ENCODE data around the gene PCDHGA8. TPM values are rescaled to one million over a fixed set of nuclear protein-coding genes. Genes with fewer than 3 reads are reported as not detected.

The PCDHGA8 gene
- total and polyA plus RNA-seq, 2 of the 13 experiments (the other 11 are each of a cell fraction or from before 2014, with no cell fraction given) = 0.05 to 0.29 TPM

DNA sequence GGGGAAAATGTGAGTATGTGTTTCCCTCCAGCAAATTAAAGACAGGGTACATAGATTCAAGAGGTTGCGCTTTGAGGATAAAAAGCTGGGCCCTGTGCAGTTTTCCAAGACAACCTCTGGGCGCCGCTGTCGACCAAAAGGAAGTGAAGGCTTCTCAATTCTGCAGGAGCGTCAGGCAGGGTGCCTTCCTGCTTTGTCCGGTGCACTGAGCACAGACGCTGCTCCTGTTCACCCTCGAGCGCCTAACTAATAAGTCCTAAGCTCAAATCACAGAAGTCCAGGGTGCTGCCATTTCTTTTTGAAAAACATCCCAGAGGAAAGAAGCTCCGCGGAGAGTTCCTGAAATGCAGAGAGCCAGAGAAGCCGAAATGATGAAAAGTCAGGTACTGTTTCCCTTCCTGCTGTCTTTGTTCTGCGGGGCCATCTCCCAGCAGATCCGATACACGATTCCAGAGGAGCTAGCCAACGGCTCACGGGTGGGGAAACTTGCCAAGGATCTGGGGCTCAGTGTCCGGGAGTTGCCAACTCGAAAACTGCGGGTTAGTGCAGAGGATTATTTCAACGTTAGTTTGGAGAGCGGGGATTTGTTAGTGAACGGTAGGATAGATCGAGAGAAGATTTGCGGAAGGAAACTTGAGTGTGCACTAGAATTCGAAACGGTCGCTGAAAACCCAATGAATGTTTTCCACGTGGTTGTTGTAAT lies 42.4 kb upstream of the PCDHGA8 start, which contains the start of gene PCDHGB1 (continued):
- TF ChIP-seq, protein P1, sequence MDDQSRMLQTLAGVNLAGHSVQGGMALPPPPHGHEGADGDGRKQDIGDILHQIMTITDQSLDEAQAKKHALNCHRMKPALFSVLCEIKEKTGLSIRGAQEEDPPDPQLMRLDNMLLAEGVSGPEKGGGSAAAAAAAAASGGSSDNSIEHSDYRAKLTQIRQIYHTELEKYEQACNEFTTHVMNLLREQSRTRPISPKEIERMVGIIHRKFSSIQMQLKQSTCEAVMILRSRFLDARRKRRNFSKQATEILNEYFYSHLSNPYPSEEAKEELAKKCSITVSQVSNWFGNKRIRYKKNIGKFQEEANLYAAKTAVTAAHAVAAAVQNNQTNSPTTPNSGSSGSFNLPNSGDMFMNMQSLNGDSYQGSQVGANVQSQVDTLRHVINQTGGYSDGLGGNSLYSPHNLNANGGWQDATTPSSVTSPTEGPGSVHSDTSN (CRISPR knock-in tag; IDR thresholded peaks at IDR 0.05; ENCODE audit: borderline replicate concordance) = no peak
- TF ChIP-seq BRCA1 (CRISPR knock-in tag; IDR thresholded peaks at IDR 0.05) (no peak), POLR2G (IDR thresholded peaks at IDR 0.05; ENCODE audit: low read depth, low read length) (peak; percentile 56), ZNF263 (CRISPR knock-in tag; IDR thresholded peaks at IDR 0.05) (no peak), SRF (IDR thresholded peaks at IDR 0.05; ENCODE audit: low read depth, low read length) (peak; percentile 36; the same call in 1 of the 2 replicates), POGZ (CRISPR knock-in tag; IDR thresholded peaks at IDR 0.05) (0 out of 2 replicates have a peak, but pooled peaks have one; percentile 19), KDM2A (CRISPR knock-in tag; IDR thresholded peaks at IDR 0.05; ENCODE audit: borderline replicate concordance, low read depth) (peak; percentile 44; the same call in 1 of the 2 replicates), STAT5B (CRISPR knock-in tag; IDR thresholded peaks at IDR 0.05) (no peak), PRMT3 (CRISPR knock-in tag; IDR thresholded peaks at IDR 0.05; ENCODE audit: borderline replicate concordance, low read depth) (no peak), ZNF136 (CRISPR knock-in tag; IDR thresholded peaks at IDR 0.05; ENCODE audit: low read depth) (no peak), MTF2 (CRISPR knock-in tag; IDR thresholded peaks at IDR 0.05; ENCODE audit: borderline replicate concordance) (no peak)
- TF ChIP-seq, protein P2, sequence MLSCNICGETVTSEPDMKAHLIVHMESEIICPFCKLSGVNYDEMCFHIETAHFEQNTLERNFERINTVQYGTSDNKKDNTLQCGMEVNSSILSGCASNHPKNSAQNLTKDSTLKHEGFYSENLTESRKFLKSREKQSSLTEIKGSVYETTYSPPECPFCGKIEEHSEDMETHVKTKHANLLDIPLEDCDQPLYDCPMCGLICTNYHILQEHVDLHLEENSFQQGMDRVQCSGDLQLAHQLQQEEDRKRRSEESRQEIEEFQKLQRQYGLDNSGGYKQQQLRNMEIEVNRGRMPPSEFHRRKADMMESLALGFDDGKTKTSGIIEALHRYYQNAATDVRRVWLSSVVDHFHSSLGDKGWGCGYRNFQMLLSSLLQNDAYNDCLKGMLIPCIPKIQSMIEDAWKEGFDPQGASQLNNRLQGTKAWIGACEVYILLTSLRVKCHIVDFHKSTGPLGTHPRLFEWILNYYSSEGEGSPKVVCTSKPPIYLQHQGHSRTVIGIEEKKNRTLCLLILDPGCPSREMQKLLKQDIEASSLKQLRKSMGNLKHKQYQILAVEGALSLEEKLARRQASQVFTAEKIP (CRISPR knock-in tag; IDR thresholded peaks at IDR 0.05; ENCODE audit: borderline replicate concordance) = no peak
- TF ChIP-seq, protein P3, sequence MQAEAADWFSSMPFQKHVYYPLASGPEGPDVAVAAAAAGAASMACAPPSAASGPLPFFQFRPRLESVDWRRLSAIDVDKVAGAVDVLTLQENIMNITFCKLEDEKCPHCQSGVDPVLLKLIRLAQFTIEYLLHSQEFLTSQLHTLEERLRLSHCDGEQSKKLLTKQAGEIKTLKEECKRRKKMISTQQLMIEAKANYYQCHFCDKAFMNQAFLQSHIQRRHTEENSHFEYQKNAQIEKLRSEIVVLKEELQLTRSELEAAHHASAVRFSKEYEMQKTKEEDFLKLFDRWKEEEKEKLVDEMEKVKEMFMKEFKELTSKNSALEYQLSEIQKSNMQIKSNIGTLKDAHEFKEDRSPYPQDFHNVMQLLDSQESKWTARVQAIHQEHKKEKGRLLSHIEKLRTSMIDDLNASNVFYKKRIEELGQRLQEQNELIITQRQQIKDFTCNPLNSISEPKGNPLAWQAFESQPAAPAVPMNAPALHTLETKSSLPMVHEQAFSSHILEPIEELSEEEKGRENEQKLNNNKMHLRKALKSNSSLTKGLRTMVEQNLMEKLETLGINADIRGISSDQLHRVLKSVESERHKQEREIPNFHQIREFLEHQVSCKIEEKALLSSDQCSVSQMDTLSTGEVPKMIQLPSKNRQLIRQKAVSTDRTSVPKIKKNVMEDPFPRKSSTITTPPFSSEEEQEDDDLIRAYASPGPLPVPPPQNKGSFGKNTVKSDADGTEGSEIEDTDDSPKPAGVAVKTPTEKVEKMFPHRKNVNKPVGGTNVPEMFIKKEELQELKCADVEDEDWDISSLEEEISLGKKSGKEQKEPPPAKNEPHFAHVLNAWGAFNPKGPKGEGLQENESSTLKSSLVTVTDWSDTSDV (CRISPR knock-in tag; IDR thresholded peaks at IDR 0.05) = no peak
- TF ChIP-seq, protein P4, sequence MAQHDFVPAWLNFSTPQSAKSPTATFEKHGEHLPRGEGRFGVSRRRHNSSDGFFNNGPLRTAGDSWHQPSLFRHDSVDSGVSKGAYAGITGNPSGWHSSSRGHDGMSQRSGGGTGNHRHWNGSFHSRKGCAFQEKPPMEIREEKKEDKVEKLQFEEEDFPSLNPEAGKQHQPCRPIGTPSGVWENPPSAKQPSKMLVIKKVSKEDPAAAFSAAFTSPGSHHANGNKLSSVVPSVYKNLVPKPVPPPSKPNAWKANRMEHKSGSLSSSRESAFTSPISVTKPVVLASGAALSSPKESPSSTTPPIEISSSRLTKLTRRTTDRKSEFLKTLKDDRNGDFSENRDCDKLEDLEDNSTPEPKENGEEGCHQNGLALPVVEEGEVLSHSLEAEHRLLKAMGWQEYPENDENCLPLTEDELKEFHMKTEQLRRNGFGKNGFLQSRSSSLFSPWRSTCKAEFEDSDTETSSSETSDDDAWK (CRISPR knock-in tag; IDR thresholded peaks at IDR 0.05) = no peak
- TF ChIP-seq, protein P5, sequence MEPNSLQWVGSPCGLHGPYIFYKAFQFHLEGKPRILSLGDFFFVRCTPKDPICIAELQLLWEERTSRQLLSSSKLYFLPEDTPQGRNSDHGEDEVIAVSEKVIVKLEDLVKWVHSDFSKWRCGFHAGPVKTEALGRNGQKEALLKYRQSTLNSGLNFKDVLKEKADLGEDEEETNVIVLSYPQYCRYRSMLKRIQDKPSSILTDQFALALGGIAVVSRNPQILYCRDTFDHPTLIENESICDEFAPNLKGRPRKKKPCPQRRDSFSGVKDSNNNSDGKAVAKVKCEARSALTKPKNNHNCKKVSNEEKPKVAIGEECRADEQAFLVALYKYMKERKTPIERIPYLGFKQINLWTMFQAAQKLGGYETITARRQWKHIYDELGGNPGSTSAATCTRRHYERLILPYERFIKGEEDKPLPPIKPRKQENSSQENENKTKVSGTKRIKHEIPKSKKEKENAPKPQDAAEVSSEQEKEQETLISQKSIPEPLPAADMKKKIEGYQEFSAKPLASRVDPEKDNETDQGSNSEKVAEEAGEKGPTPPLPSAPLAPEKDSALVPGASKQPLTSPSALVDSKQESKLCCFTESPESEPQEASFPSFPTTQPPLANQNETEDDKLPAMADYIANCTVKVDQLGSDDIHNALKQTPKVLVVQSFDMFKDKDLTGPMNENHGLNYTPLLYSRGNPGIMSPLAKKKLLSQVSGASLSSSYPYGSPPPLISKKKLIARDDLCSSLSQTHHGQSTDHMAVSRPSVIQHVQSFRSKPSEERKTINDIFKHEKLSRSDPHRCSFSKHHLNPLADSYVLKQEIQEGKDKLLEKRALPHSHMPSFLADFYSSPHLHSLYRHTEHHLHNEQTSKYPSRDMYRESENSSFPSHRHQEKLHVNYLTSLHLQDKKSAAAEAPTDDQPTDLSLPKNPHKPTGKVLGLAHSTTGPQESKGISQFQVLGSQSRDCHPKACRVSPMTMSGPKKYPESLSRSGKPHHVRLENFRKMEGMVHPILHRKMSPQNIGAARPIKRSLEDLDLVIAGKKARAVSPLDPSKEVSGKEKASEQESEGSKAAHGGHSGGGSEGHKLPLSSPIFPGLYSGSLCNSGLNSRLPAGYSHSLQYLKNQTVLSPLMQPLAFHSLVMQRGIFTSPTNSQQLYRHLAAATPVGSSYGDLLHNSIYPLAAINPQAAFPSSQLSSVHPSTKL (CRISPR knock-in tag; IDR thresholded peaks at IDR 0.05) = peak; percentile 36; the same call in 1 of the 2 replicates

Measured in HepG2 (cell line).